Measurements from ENCODE around the gene MEF2D. TPM values are rescaled to one million over a fixed set of nuclear protein-coding genes. Genes with fewer than 3 reads are reported as not detected.

Gene MEF2D
- total RNA-seq, 6 donors from 2014 or later: 42.7 to 146 (median 58.7) TPM

DNA sequence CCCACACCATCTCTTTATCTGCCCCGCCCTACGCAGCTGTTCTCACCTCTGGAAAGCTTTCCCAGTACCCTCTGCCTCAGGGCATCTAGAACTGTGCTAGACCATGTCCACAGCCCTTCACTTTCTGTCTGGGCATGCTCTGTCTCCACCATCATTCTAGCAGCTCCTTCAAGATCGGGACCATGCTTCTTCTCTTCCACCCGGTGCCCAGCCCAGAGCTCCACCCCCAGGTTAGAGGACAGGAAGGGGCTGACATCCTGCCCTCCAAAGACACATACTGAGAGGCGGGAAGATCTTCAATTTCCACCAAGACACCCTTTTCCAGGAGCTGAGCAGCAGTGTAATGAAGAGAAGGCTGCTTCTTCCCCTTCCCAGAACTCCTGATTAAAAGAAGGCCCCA, 27.7 kb upstream of the MEF2D start:
- Histone ChIP-seq H3K27me3 (no peaks in the 10 kb centered on the region), H3K4me1 (peaks cover 0 to 12% (median 5%) of the 10 kb centered on the region in 4 donors), H3K9me3 (no peaks in the 10 kb centered on the region), H3K4me3 (no peak overlapping the region), H3K36me3 (peaks cover 0 to 1% (median 0%) of the 10 kb centered on the region in 4 donors), H3K27ac (peak overlapping the region in 1 of 4 donors; percentile 23)
- TF ChIP-seq POLR2AphosphoS5 (IDR thresholded peaks at IDR 0.05) (no peak), EP300 (IDR thresholded peaks at IDR 0.05) (no peak), POLR2A (IDR thresholded peaks at IDR 0.05) (no peak)
- TF ChIP-seq, protein P1, sequence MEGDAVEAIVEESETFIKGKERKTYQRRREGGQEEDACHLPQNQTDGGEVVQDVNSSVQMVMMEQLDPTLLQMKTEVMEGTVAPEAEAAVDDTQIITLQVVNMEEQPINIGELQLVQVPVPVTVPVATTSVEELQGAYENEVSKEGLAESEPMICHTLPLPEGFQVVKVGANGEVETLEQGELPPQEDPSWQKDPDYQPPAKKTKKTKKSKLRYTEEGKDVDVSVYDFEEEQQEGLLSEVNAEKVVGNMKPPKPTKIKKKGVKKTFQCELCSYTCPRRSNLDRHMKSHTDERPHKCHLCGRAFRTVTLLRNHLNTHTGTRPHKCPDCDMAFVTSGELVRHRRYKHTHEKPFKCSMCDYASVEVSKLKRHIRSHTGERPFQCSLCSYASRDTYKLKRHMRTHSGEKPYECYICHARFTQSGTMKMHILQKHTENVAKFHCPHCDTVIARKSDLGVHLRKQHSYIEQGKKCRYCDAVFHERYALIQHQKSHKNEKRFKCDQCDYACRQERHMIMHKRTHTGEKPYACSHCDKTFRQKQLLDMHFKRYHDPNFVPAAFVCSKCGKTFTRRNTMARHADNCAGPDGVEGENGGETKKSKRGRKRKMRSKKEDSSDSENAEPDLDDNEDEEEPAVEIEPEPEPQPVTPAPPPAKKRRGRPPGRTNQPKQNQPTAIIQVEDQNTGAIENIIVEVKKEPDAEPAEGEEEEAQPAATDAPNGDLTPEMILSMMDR (IDR thresholded peaks at IDR 0.05): no peak
- DNase-seq (no peak), ATAC-seq (ENCODE audit: low FRiP score in 2 of 2) (no peak)
- WGBS, 2 donors: 61 to 68% methylated on average over 5 of the region's 5 CpGs

GRCh38 chr1:156527584-156527983, 27.0 kb upstream of the MEF2D start:
- H3K36me3 ChIP-seq: no peaks in the 10 kb centered on the region
- TF ChIP-seq, protein P1 (IDR thresholded peaks at IDR 0.05): no peak
- TF ChIP-seq EP300 (IDR thresholded peaks at IDR 0.05) (no peak), POLR2A (IDR thresholded peaks at IDR 0.05) (no peak), POLR2AphosphoS5 (IDR thresholded peaks at IDR 0.05) (no peak)
- no peak overlapping the region for H3K4me3 ChIP-seq
- WGBS, 2 donors: 71% methylated on average over 2 of the region's 2 CpGs
- H3K27ac ChIP-seq: no peak overlapping the region
- H3K9me3 ChIP-seq: no peaks in the 10 kb centered on the region
- peaks cover 0 to 12% (median 5%) of the 10 kb centered on the region in 4 donors for H3K4me1 ChIP-seq
- ATAC-seq (ENCODE audit: low FRiP score in 2 of 2) (no peak), DNase-seq (no peak)
- no peaks in the 10 kb centered on the region for H3K27me3 ChIP-seq

- no peak for DNase-seq
These were observed 25.4 kb upstream of the MEF2D start for GRCh38 chr1:156525856-156526489.

DNA sequence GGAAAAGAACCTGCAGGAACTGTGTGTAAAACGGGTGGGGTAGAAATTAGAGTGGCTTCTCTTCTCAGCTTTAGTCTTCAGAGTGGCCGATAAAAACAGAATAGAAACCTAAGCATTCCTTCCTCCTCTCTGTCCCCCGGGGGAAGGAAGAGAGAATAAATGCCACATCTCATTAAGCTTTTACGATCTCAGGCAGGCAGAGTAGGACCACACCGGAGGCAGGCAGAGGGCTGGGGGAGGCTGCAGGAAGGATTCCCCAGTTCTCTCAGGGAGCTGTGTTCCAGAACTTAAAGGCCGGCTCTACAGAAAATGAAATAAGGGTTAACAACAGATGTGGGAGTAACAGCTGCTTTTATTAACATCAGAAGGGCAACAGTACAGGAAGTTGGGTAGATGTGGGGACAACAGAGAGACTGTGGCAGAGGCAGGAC, 24.5 kb upstream of the MEF2D start:
- 37 to 57% methylated on average over 6 of the region's 6 CpGs for WGBS, 2 donors
- no peaks in the 10 kb centered on the region for H3K36me3 ChIP-seq
- H3K4me1 ChIP-seq: peaks cover 0 to 12% (median 5%) of the 10 kb centered on the region in 4 donors
- TF ChIP-seq POLR2AphosphoS5 (IDR thresholded peaks at IDR 0.05): no peak
- H3K4me3 ChIP-seq: no peak overlapping the region
- peak overlapping the region in 2 of 4 donors; percentile 7 to 46 for H3K27ac ChIP-seq
- no peaks in the 10 kb centered on the region for H3K9me3 ChIP-seq
- DNase-seq: no peak
- no peak for ATAC-seq (ENCODE audit: low FRiP score in 2 of 2)
- H3K27me3 ChIP-seq: no peaks in the 10 kb centered on the region

More at GRCh38 chr1:156525856-156526489, 25.4 kb upstream of the MEF2D start:
- TF ChIP-seq POLR2AphosphoS5 (IDR thresholded peaks at IDR 0.05): no peak
- TF ChIP-seq, protein P1 (IDR thresholded peaks at IDR 0.05): no peak
- no peak for TF ChIP-seq POLR2A (IDR thresholded peaks at IDR 0.05)
- no peak for TF ChIP-seq EP300 (IDR thresholded peaks at IDR 0.05)
- Histone ChIP-seq H3K27ac (no peak overlapping the region), H3K27me3 (no peaks in the 10 kb centered on the region), H3K4me3 (no peak overlapping the region), H3K36me3 (no peaks in the 10 kb centered on the region), H3K9me3 (no peaks in the 10 kb centered on the region), H3K4me1 (peaks cover 0 to 12% (median 5%) of the 10 kb centered on the region in 4 donors)
- WGBS, 2 donors: 81 to 95% methylated on average over 2 of the region's 2 CpGs
- no peak for ATAC-seq (ENCODE audit: low FRiP score in 2 of 2)

DNA sequence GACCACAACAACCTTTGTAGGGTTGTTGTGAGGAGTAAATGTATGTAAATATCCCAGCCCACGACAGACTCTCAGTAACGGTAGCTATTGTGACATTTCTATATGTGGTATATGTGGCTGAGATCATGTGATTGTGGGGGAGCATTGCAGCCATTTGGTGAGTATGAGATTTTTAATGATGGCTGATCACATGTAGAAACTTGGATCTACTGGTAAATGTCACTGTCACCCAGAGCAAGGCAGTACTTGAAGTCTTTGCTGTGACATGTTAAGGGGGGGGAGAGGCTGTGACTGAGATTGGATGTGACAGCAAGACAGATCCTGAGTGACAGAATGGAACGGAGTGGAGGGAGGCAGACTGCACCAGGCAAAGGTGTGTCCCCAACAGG, 23.9 kb upstream of the MEF2D start:
- H3K4me1 ChIP-seq: peaks cover 0 to 12% (median 5%) of the 10 kb centered on the region in 4 donors
- no peak for DNase-seq
- no peaks in the 10 kb centered on the region for H3K9me3 ChIP-seq
- H3K27ac ChIP-seq: no peak overlapping the region
- no peaks in the 10 kb centered on the region for H3K27me3 ChIP-seq
- no peak for ATAC-seq (ENCODE audit: low FRiP score in 2 of 2)
- H3K4me3 ChIP-seq: no peak overlapping the region
- no peaks in the 10 kb centered on the region for H3K36me3 ChIP-seq
- WGBS, 2 donors: 64 to 67% methylated on average over 3 of the region's 3 CpGs
- TF ChIP-seq POLR2A (IDR thresholded peaks at IDR 0.05): no peak
- no peak for TF ChIP-seq POLR2AphosphoS5 (IDR thresholded peaks at IDR 0.05)
- TF ChIP-seq, protein P1 (IDR thresholded peaks at IDR 0.05): no peak
- no peak for TF ChIP-seq EP300 (IDR thresholded peaks at IDR 0.05)
